GM06990 (cell line): ENCODE results near the gene CREBZF.

ENCODE experiments used
- DNase-seq: peaks from one replicate; pipeline ENCODE4 v3.0.0-alpha.2; 2011; ENCODE audit not compliant: insufficient read length; ENCODE audit errors: extremely low read depth
- H3K27me3 ChIP-seq: replicated peaks from 2 replicates; pipeline ENCODE4 v1.6.0; 2011; ENCODE audit warnings: low read length; ENCODE audit not compliant: control insufficient read depth, insufficient read depth
- H3K36me3 ChIP-seq: 2 replicates; pipeline ENCODE4 v1.5.1; 2011; ENCODE audit warnings: low read length; ENCODE audit not compliant: control insufficient read depth, insufficient read depth
- H3K4me3 ChIP-seq: replicated peaks from 2 replicates; pipeline ENCODE4 v1.5.1; 2011; ENCODE audit warnings: low read depth, mild to moderate bottlenecking, control low read depth, low read length
- TF ChIP-seq, protein P1 (sequence below): IDR thresholded peaks from 2 replicates; pipeline ENCODE4 v1.5.1; 2011; ENCODE audit warnings: low read length, control low read depth, mild to moderate bottlenecking, inconsistent platforms; ENCODE audit not compliant: insufficient read depth, poor library complexity, severe bottlenecking

CREBZF gene

DNA sequence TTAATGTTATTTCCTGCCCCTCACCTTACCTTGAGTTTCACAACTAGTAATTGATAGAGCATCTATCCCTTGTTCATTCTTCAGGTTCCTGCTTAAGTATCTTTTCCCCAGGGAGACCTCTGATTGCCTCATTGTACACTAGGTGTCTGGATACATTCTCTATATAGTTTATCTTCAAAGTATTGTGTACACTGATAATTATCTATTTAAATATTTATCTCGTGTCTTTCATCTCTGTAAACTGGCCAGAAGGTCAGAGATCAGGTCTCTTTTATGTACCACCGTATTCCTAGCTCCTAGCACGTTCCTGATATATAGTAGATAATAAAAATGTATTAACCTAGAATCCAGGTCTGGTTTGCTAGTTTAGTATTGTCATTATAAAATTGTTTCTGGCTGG is 30.2 kb downstream of the CREBZF start:
- no peak for DNase-seq
- peaks cover 4% of the 10 kb centered on the region for H3K36me3 ChIP-seq

DNA sequence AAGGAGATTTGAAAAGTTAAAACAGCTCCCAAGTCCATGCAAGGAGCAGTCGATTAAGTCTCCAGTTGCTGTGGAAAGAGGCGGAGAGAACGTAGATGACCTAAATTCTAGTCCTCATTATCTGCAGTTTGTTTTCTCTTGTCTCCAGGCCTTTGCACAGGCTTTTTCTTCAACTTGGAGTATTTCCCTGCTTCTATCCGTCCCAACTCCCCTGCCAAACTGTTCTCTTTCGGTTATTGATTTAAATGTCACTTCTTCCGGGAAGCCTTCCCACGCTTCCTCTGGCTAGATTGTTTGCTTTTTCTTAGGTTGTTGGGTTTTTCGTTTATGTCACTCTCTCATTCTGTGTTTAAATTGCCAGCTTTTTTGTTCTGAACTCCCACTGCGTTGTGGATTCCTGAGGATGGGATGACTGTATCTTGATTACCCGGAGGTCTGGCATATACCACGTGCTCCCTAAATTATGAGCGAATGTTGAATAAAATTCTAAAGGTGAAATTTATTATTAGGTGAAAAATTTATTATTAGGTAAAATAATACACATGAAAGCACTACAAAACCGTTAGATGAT is 36.1 kb downstream of the CREBZF start:
- no peaks in the 10 kb centered on the region for H3K27me3 ChIP-seq
- TF ChIP-seq, protein P1, sequence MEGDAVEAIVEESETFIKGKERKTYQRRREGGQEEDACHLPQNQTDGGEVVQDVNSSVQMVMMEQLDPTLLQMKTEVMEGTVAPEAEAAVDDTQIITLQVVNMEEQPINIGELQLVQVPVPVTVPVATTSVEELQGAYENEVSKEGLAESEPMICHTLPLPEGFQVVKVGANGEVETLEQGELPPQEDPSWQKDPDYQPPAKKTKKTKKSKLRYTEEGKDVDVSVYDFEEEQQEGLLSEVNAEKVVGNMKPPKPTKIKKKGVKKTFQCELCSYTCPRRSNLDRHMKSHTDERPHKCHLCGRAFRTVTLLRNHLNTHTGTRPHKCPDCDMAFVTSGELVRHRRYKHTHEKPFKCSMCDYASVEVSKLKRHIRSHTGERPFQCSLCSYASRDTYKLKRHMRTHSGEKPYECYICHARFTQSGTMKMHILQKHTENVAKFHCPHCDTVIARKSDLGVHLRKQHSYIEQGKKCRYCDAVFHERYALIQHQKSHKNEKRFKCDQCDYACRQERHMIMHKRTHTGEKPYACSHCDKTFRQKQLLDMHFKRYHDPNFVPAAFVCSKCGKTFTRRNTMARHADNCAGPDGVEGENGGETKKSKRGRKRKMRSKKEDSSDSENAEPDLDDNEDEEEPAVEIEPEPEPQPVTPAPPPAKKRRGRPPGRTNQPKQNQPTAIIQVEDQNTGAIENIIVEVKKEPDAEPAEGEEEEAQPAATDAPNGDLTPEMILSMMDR, result no peak
- no peaks in the 10 kb centered on the region for H3K36me3 ChIP-seq
- DNase-seq, result no peak
- peak overlapping the region; percentile 79 for H3K4me3 ChIP-seq

More for the DNA sequence above, 30.2 kb downstream of the CREBZF start:
- Histone ChIP-seq H3K27me3 (no peaks in the 10 kb centered on the region), H3K4me3 (no peak overlapping the region)
- TF ChIP-seq, protein P1, result no peak

DNA sequence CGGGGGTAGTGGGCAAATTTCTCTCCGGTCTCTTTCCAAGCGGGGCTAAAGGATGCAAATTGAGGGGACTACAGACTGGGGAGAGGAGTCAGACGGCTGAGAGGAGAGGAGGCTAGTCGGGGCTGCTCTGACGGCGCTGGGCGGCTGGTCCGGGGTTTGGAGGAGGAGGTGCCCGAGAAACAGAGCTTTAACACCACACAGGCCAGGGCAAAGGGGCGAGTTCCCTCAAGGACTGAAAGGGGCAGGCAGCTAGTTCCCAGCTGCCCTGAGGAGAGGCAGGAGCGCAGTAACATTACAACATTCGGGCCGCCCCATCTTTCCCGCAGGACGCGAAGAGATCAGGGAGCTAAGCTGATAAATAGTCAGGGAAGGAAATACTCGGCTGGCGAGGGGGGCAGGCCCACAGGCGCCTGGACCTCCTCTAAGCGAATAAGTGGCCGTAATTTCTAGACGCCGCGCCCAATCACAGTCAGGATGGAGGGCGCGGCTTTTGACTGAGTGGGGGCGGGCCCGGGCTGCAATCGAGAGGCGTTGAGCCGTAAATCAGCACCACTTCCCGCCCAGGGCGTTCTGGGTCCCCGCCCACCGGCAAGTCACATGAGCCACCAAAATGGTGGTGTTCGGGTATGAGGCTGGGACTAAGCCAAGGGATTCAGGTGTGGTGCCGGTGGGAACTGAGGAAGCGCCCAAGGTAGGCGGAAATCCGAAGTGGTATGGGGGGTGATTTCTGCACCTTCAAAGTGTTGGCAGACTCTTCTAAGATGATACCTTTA is 36.7 kb downstream of the CREBZF start, which contains the start of gene TMEM126B:
Gene TMEM126B, plus strand, starts transcription at position 596 of the 773 bp plus-strand sequence. Its CDS starts 15 bp downstream, at position 611.
- H3K27me3 ChIP-seq, result no peaks in the 10 kb centered on the region
- H3K4me3 ChIP-seq, result peak within 1 kb of the TSS; percentile 79
- TF ChIP-seq, protein P1, result no peak
- DNase-seq, result peak; percentile 93
- no peaks in the 10 kb centered on the region for H3K36me3 ChIP-seq

DNA sequence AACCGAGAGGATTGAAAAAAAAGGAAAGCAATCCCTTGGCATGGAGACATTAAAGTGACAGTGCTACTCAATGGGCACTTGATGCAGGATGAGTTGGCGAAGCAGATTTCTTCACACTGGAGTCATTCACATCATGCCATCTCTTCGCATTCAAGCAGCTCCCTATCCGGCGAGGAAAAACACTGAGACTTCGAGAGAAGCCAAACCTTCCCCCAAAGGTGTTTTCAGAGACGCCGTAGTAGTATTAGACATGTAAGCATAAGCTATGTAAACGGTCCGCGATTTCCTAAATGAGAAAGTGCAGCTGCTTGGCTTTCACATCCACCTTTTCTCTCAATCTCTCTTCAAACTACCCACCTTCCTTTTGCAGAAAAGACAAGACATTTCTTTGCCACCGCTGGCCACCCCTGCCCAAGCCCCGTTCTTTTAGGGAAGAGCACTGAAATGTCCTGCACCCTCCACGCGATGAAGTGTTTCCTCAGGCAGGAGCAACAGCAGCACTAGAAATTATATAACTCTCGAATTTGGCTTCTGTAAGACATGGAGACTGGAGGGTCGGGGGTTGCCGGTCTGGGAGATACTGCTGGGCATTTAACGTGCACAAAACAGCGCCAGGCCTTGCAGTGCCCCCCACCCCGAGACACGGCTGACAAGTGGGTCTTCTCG is 37.5 kb downstream of the CREBZF start, which contains the start of gene DLG2:
Gene DLG2, minus strand, starts transcription at position 13 of the 666 bp plus-strand sequence.
- DNase-seq, result no peak
- Histone ChIP-seq H3K4me3 (peak within 1 kb of the TSS; percentile 79), H3K36me3 (no peaks in the 10 kb centered on the region), H3K27me3 (no peaks in the 10 kb centered on the region)
- TF ChIP-seq, protein P1, result no peak

DNA sequence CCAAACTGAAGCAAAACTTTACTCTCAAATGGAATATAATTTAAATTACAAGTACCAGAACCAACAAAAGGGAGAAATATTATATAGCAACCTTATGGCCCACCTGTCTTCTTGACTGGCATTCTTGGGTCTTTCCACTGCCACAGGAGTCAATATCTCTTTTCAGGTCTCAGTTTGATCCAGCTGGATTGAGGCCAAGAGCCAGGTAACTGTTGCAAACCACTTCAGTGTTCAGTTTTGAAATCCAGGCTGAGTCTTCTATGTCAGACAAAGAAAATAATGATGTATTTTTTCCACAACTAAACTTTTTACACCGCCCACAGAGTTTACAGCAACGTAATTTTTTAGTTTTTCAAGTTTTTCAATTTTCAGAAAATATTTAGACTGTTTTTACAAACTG is 38.4 kb downstream of the CREBZF start:
- DNase-seq, result no peak
- no peaks in the 10 kb centered on the region for H3K36me3 ChIP-seq
- H3K4me3 ChIP-seq, result no peak overlapping the region
- no peaks in the 10 kb centered on the region for H3K27me3 ChIP-seq
- TF ChIP-seq, protein P1, result no peak
